BJ (cell line): ENCODE measurements around the gene VSTM2B. TPM values are rescaled to one million over a fixed set of nuclear protein-coding genes. Genes with fewer than 3 reads are reported as not detected.
"Not testable (repeated sequence)": the region's sequence is repeated elsewhere in the genome, so short reads cannot be mapped to it uniquely, and the experiment has no call there.

Source experiments
- CTCF ChIA-PET: fragments of 350-600 bp; formaldehyde crosslinking; extraction: SDS; loops from one replicate; lab custom pipeline; 2021; ENCODE audit warnings: antibody characterized with exemption, inconsistent platforms; lab: Yijun Ruan, JAX
- POLR2A ChIA-PET: fragments of 300-600 bp; sonication (Branson Sonifier 250); formaldehyde crosslinking; extraction: SDS; loops from one replicate; lab custom pipeline; 2021; ENCODE audit warnings: antibody characterized with exemption; lab: Charles Lee
- DNase-seq: peaks from one replicate; pipeline ENCODE4 v3.0.0-alpha.2; 2011; ENCODE audit warnings: low read depth
- H3K27me3 ChIP-seq: 2 replicates; pipeline ENCODE4 v1.6.0; 2011; ENCODE audit warnings: low read length; ENCODE audit not compliant: control insufficient read depth, insufficient read depth
- H3K36me3 ChIP-seq: 2 replicates; pipeline ENCODE4 v1.5.1; 2011; ENCODE audit warnings: low read length; ENCODE audit not compliant: control insufficient read depth, insufficient read depth
- H3K4me3 ChIP-seq: 2 replicates; pipeline ENCODE4 v1.5.1; 2011; ENCODE audit warnings: low read depth, mild to moderate bottlenecking, control low read depth, low read length
- CTCF ChIP-seq: IDR thresholded peaks from 2 replicates; pipeline ENCODE4 v1.5.1; 2011; ENCODE audit warnings: low read depth, mild to moderate bottlenecking, control low read depth, inconsistent platforms, low read length, moderate library complexity; ENCODE audit not compliant: insufficient read depth
- polyA plus RNA-seq: library from polyadenylated mRNA; depleted of rRNA; stranded (reverse); fragments of >200 nt; gene quantifications from 2 replicates; pipeline ENCODE4 v1.2.3, GENCODE V29; 2011

The VSTM2B gene
- polyA plus RNA-seq, 1 experiment, result not detected

GRCh38 chr19:29549105-29550070, 23.6 kb downstream of the VSTM2B start:
- ChIA-PET CTCF (interaction anchor here (0.6 kb wide), 1 partner anchor 21 kb away, joined by 3 read pairs; no protein-coding TSS in a partner anchor), POLR2A (no interaction called here)
- no peak for TF ChIP-seq CTCF
- Histone ChIP-seq H3K36me3 (no peaks in the 10 kb centered on the region), H3K27me3 (no peaks in the 10 kb centered on the region), H3K4me3 (no peak overlapping the region)
- no peak for DNase-seq

- ChIA-PET CTCF (no interaction called here), POLR2A (no interaction called here)
- no peak for TF ChIP-seq CTCF
- Histone ChIP-seq H3K36me3 (no peaks in the 10 kb centered on the region), H3K27me3 (no peaks in the 10 kb centered on the region), H3K4me3 (no peak overlapping the region)
- DNase-seq, result no peak
Measured at GRCh38 chr19:29550896-29551295, 25.1 kb downstream of the VSTM2B start.

- Histone ChIP-seq H3K36me3 (no peaks in the 10 kb centered on the region), H3K4me3 (no peak overlapping the region), H3K27me3 (no peaks in the 10 kb centered on the region)
- CTCF ChIA-PET, result no interaction called here
- POLR2A ChIA-PET, result no interaction called here
- TF ChIP-seq CTCF, result no peak
- no peak for DNase-seq
Measured at GRCh38 chr19:29551774-29552173, 26.0 kb downstream of the VSTM2B start.

- no peaks in the 10 kb centered on the region for H3K36me3 ChIP-seq
- DNase-seq, result no peak
- no peaks in the 10 kb centered on the region for H3K27me3 ChIP-seq
- POLR2A ChIA-PET, result no interaction called here
- TF ChIP-seq CTCF, result no peak
- no peak overlapping the region for H3K4me3 ChIP-seq
- CTCF ChIA-PET, result no interaction called here
Measured at GRCh38 chr19:29552454-29553280, 26.9 kb downstream of the VSTM2B start.

GRCh38 chr19:29554149-29554548, 28.4 kb downstream of the VSTM2B start:
- Histone ChIP-seq H3K36me3 (no peaks in the 10 kb centered on the region), H3K27me3 (no peaks in the 10 kb centered on the region), H3K4me3 (no peak overlapping the region)
- ChIA-PET CTCF (no interaction called here), POLR2A (no interaction called here)
- no peak for DNase-seq
- TF ChIP-seq CTCF, result no peak

- H3K4me3 ChIP-seq, DNase-seq, H3K27me3 ChIP-seq, H3K36me3 ChIP-seq, POLR2A ChIA-PET, CTCF ChIA-PET: not testable (repeated sequence)
Measured at GRCh38 chr19:29559110-29559509, 33.3 kb downstream of the VSTM2B start.
